ENCODE results near the gene EGFR. TPM values are rescaled to one million over a fixed set of nuclear protein-coding genes. Genes with fewer than 3 reads are reported as not detected.

Gene EGFR
- total RNA-seq, 2 donors from 2014 or later, result 57.8 to 63.4 TPM

DNA sequence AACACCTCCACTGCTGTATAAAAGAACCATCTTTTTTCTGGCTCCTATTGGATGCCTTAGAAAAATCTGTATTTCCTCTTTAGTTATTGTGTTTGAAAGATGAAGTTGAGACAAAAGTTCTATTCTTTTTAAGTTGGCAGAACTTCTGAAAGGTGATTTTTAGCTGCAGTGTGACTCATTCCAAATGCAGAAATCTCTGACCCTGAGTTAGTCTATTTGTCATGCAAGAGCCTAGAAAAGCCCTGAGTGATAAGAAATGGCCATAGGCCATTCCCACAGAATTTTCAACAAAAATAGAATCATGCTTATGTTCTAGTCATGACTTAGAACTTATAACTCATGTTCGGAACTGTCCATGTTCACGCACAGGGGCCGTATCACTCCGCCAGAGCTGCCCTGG, 89.1 kb downstream of the EGFR start:
- H3K27ac ChIP-seq, result no peak overlapping the region
- no peak for DNase-seq
- intact Hi-C loops (cut with DNase I), result no loop called here
- no peaks in the 10 kb centered on the region for H3K9me3 ChIP-seq
- no peaks in the 10 kb centered on the region for H3K4me1 ChIP-seq
- H3K4me3 ChIP-seq, result no peak overlapping the region
- no peak overlapping the region for H3K9ac ChIP-seq (ENCODE audit: low read depth in 2 of 2, low read length in 2 of 2)
- H3K27me3 ChIP-seq, result no peaks in the 10 kb centered on the region
- no peaks in the 10 kb centered on the region for H3K36me3 ChIP-seq
- TF ChIP-seq, protein P1, sequence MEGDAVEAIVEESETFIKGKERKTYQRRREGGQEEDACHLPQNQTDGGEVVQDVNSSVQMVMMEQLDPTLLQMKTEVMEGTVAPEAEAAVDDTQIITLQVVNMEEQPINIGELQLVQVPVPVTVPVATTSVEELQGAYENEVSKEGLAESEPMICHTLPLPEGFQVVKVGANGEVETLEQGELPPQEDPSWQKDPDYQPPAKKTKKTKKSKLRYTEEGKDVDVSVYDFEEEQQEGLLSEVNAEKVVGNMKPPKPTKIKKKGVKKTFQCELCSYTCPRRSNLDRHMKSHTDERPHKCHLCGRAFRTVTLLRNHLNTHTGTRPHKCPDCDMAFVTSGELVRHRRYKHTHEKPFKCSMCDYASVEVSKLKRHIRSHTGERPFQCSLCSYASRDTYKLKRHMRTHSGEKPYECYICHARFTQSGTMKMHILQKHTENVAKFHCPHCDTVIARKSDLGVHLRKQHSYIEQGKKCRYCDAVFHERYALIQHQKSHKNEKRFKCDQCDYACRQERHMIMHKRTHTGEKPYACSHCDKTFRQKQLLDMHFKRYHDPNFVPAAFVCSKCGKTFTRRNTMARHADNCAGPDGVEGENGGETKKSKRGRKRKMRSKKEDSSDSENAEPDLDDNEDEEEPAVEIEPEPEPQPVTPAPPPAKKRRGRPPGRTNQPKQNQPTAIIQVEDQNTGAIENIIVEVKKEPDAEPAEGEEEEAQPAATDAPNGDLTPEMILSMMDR (IDR thresholded peaks at IDR 0.05), result no peak

- no peaks in the 10 kb centered on the region for H3K27me3 ChIP-seq
- no peaks in the 10 kb centered on the region for H3K36me3 ChIP-seq
- no peak overlapping the region for H3K4me3 ChIP-seq
- no peaks in the 10 kb centered on the region for H3K9me3 ChIP-seq
- intact Hi-C loops (cut with DNase I), result no loop called here
- TF ChIP-seq, protein P1 (IDR thresholded peaks at IDR 0.05), result no peak
- H3K27ac ChIP-seq, result no peak overlapping the region
- DNase-seq, result no peak
- no peak overlapping the region for H3K9ac ChIP-seq (ENCODE audit: low read depth in 2 of 2, low read length in 2 of 2)
- no peaks in the 10 kb centered on the region for H3K4me1 ChIP-seq
Observed at GRCh38 chr7:55108401-55108800, 89.6 kb downstream of the EGFR start.

GRCh38 chr7:55108818-55109217, 90.0 kb downstream of the EGFR start:
- DNase-seq, result no peak
- no peak overlapping the region for H3K4me3 ChIP-seq
- H3K4me1 ChIP-seq, result no peaks in the 10 kb centered on the region
- TF ChIP-seq, protein P1 (IDR thresholded peaks at IDR 0.05), result no peak
- intact Hi-C loops (cut with DNase I), result no loop called here
- H3K27ac ChIP-seq, result no peak overlapping the region
- no peaks in the 10 kb centered on the region for H3K9me3 ChIP-seq
- H3K36me3 ChIP-seq, result no peaks in the 10 kb centered on the region
- no peaks in the 10 kb centered on the region for H3K27me3 ChIP-seq
- no peak overlapping the region for H3K9ac ChIP-seq (ENCODE audit: low read depth in 2 of 2, low read length in 2 of 2)

DNA sequence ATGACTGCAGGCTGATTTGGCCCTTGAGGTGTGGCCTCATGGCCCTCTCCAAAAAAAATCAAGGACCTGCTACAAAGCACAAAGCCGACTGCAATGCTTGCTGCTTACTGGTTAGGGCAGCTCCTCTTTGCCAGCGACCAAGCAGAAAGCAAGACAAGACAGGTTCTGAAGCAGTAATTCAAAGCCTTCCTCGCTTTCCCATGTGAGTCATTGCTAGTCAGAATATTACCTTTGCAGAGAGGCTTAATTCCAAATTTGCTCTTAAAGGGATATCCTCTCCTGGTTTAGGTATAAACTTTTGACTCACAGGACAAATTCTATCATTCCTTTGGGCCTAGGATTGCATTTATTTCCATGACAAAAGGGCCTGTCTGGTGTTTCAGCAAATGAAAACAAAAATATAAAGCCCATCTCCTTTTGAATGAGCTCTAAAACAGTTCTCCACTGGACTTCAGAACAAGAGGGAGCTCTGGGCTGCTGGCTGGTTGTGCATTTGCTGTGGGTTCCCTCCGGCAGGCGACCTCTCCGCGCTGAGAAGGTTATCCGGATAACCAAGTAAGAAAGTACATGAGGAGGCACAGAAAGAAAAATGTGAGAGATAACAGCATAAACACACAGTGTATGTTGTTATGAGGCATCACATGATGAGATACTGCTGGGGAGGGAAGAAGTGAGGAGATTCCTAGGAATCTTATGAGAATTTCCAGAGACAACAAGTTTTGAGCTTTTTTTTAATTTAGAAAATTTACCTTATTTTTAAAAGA, 90.8 kb downstream of the EGFR start:
- intact Hi-C loops (cut with DNase I), result no loop called here
- H3K4me3 ChIP-seq, result no peak overlapping the region
- DNase-seq, result no peak
- no peaks in the 10 kb centered on the region for H3K27me3 ChIP-seq
- TF ChIP-seq, protein P1 (IDR thresholded peaks at IDR 0.05), result no peak
- no peaks in the 10 kb centered on the region for H3K36me3 ChIP-seq
- H3K4me1 ChIP-seq, result no peaks in the 10 kb centered on the region
- H3K9me3 ChIP-seq, result no peaks in the 10 kb centered on the region
- H3K27ac ChIP-seq, result no peak overlapping the region
- H3K9ac ChIP-seq (ENCODE audit: low read depth in 2 of 2, low read length in 2 of 2), result no peak overlapping the region

- TF ChIP-seq, protein P1 (IDR thresholded peaks at IDR 0.05), result no peak
- H3K27me3 ChIP-seq, result no peaks in the 10 kb centered on the region
- no peaks in the 10 kb centered on the region for H3K36me3 ChIP-seq
- no peak overlapping the region for H3K9ac ChIP-seq (ENCODE audit: low read depth in 2 of 2, low read length in 2 of 2)
- no peak for DNase-seq
- H3K4me3 ChIP-seq, result no peak overlapping the region
- intact Hi-C loops (cut with DNase I), result no loop called here
- no peaks in the 10 kb centered on the region for H3K9me3 ChIP-seq
- no peaks in the 10 kb centered on the region for H3K4me1 ChIP-seq
- H3K27ac ChIP-seq, result no peak overlapping the region
Observed at GRCh38 chr7:55110282-55110992, 91.6 kb downstream of the EGFR start.
